WERI-Rb-1 (cell line): ENCODE results near the gene TRAF3.

Experiments used
- DNase-seq: peaks from one replicate; pipeline ENCODE4 v3.0.0-alpha.2; 2020
- H3K27ac ChIP-seq: fragments of 250-450 bp; sonication (Bioruptor Pico); 2 replicates; pipeline ENCODE4 v1.5.1; 2020; ENCODE audit warnings: mild to moderate bottlenecking, moderate library complexity
- H3K27me3 ChIP-seq: fragments of 250-450 bp; sonication (Bioruptor Pico); 2 replicates; pipeline ENCODE4 v1.5.1; 2021; ENCODE audit warnings: mild to moderate bottlenecking, low read depth, moderate library complexity; ENCODE audit not compliant: insufficient read depth, severe bottlenecking
- H3K36me3 ChIP-seq: fragments of 250-450 bp; sonication (Bioruptor Pico); 2 replicates; pipeline ENCODE4 v1.5.1; 2020; ENCODE audit warnings: mild to moderate bottlenecking, moderate library complexity
- H3K4me3 ChIP-seq: 2 replicates; pipeline ENCODE4 v1.5.1; 2011; ENCODE audit warnings: low read depth, mild to moderate bottlenecking, control low read depth, low read length
- H3K9me3 ChIP-seq: fragments of 250-450 bp; sonication (Bioruptor Pico); 2 replicates; pipeline ENCODE4 v1.5.1; 2021; ENCODE audit warnings: mild to moderate bottlenecking, moderate library complexity; ENCODE audit not compliant: severe bottlenecking
- CTCF ChIP-seq: IDR thresholded peaks from 2 replicates; pipeline ENCODE4 v1.5.1; 2011; ENCODE audit warnings: low read depth, mild to moderate bottlenecking, control low read depth, inconsistent platforms, low read length

Gene TRAF3

GRCh38 chr14:102905116-102906108 is 128.2 kb downstream of the TRAF3 start:
- TF ChIP-seq CTCF = no peak
- DNase-seq = no peak
- Histone ChIP-seq H3K27ac (no peak overlapping the region), H3K27me3 (no peaks in the 10 kb centered on the region), H3K36me3 (peaks cover 29% of the 10 kb centered on the region), H3K9me3 (no peaks in the 10 kb centered on the region), H3K4me3 (no peak overlapping the region)

- no peak for DNase-seq
- no peaks in the 10 kb centered on the region for H3K27me3 ChIP-seq
- H3K27ac ChIP-seq = no peak overlapping the region
- no peaks in the 10 kb centered on the region for H3K9me3 ChIP-seq
- H3K36me3 ChIP-seq = peaks cover 29% of the 10 kb centered on the region
- no peak for TF ChIP-seq CTCF
- H3K4me3 ChIP-seq = no peak overlapping the region
Observed at GRCh38 chr14:102906616-102907302, 129.5 kb downstream of the TRAF3 start.

- Histone ChIP-seq H3K36me3 (peaks cover 29% of the 10 kb centered on the region), H3K9me3 (no peaks in the 10 kb centered on the region), H3K4me3 (no peak overlapping the region), H3K27ac (no peak overlapping the region), H3K27me3 (no peaks in the 10 kb centered on the region)
- DNase-seq = no peak
- TF ChIP-seq CTCF = no peak
Observed at GRCh38 chr14:102907303-102907844, 130.1 kb downstream of the TRAF3 start.

GRCh38 chr14:102907980-102908730 is 130.9 kb downstream of the TRAF3 start:
- Histone ChIP-seq H3K27me3 (no peaks in the 10 kb centered on the region), H3K36me3 (peaks cover 29% of the 10 kb centered on the region), H3K27ac (no peak overlapping the region), H3K4me3 (no peak overlapping the region), H3K9me3 (no peaks in the 10 kb centered on the region)
- DNase-seq = no peak
- no peak for TF ChIP-seq CTCF

GRCh38 chr14:102908766-102909455 is 131.7 kb downstream of the TRAF3 start:
- Histone ChIP-seq H3K27ac (no peak overlapping the region), H3K36me3 (peaks cover 25% of the 10 kb centered on the region), H3K27me3 (no peaks in the 10 kb centered on the region), H3K9me3 (no peaks in the 10 kb centered on the region), H3K4me3 (no peak overlapping the region)
- DNase-seq = no peak
- no peak for TF ChIP-seq CTCF
